ENCODE measurements around the gene CIAO1. TPM values are rescaled to one million over a fixed set of nuclear protein-coding genes. Genes with fewer than 3 reads are reported as not detected.
A peak's percentile ranks its signal among the peaks of the same experiment; 100 is the strongest.
"Not testable (repeated sequence)": the region's sequence is repeated elsewhere in the genome, so short reads cannot be mapped to it uniquely, and the experiment has no call there.

Gene CIAO1
- total RNA-seq, 3 donors from 2014 or later (not counting 1 experiment from before 2014, with no cell fraction given): 74.9 to 109 (median 106) TPM

DNA sequence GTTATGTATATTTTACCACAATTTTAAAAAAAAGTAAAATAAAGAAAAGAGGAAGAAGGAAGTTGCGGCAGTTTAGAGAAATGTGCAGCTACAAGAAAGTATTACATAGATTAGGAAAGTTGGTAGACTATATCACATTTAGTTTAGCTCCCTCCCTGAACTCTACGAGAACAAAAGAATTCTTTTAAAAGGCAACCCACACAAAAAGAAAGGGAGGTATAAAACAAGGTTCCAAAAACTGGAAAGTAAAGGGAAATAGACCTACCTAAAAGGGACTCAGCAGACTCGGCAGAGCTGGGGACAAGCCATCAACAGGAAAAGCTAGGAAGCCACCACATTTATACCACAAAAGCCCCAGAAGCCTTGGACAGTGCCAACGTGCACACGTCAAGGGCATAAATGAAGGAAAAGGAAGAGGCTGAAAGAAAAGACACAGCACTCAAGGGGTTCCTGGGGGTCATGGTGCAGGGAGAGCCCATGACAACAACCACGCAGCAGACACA lies 9.4 kb upstream of the CIAO1 start:
- Mint-ChIP-seq H3K27me3 (ENCODE audit: low read depth in 2 of 2) (no peaks in the 10 kb centered on the region), H3K4me3 (peak overlapping the region; percentile 52), H3K4me1 (peaks cover 40 to 51% of the 10 kb centered on the region in 2 donors), H3K27ac (peak overlapping the region; percentile 82 to 85), H3K9me3 (no peaks in the 10 kb centered on the region), H3K36me3 (no peaks in the 10 kb centered on the region)
- TF ChIP-seq, protein P1, sequence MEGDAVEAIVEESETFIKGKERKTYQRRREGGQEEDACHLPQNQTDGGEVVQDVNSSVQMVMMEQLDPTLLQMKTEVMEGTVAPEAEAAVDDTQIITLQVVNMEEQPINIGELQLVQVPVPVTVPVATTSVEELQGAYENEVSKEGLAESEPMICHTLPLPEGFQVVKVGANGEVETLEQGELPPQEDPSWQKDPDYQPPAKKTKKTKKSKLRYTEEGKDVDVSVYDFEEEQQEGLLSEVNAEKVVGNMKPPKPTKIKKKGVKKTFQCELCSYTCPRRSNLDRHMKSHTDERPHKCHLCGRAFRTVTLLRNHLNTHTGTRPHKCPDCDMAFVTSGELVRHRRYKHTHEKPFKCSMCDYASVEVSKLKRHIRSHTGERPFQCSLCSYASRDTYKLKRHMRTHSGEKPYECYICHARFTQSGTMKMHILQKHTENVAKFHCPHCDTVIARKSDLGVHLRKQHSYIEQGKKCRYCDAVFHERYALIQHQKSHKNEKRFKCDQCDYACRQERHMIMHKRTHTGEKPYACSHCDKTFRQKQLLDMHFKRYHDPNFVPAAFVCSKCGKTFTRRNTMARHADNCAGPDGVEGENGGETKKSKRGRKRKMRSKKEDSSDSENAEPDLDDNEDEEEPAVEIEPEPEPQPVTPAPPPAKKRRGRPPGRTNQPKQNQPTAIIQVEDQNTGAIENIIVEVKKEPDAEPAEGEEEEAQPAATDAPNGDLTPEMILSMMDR (IDR thresholded peaks at IDR 0.05): no peak
- Histone ChIP-seq H3K9me3 (ENCODE audit: control insufficient read depth, insufficient read depth, low read length) (no peaks in the 10 kb centered on the region), H3K27ac (ENCODE audit: low read length) (peak overlapping the region; percentile 54), H3K27me3 (ENCODE audit: control insufficient read depth, insufficient read depth, low read length) (no peaks in the 10 kb centered on the region), H3K36me3 (ENCODE audit: control insufficient read depth, insufficient read depth, low read length) (peaks cover 54% of the 10 kb centered on the region), H3K4me1 (ENCODE audit: control insufficient read depth, insufficient read depth, low read length) (peaks cover 56% of the 10 kb centered on the region), H3K4me3 (ENCODE audit: low read length) (no peak overlapping the region)
- ATAC-seq (no peak), DNase-seq (peak in 1 of 2 donors; percentile 23)
- 29% methylated on average over 3 of the region's 6 CpGs for WGBS (ENCODE audit: insufficient coverage)
- intact Hi-C loops (cut with micrococcal nuclease): no loop called here

DNA sequence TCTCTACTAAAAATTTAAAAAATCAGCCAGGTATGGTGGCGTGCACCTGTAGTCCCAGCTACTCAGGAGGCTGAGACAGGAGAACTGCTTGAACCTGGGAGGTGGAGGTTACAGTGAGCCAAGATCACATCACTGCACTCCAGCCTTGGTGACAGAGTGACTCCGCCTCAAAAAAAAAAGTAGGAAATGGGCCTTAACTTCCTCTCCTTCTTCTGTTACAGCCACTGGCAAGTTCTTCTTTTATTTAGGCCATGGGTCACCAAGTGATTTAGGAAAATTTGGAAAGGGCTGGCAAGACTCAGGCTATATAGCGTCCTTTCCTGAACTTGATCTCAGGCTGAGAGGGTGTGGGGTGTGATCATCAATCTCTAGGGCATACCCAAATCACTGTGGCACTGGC lies 8.3 kb upstream of the CIAO1 start:
- H3K4me3 ChIP-seq (ENCODE audit: low read length); H3K27me3 Mint-ChIP-seq (ENCODE audit: low read depth in 2 of 2); H3K36me3 Mint-ChIP-seq; H3K4me3 Mint-ChIP-seq; H3K27me3 ChIP-seq (ENCODE audit: control insufficient read depth, insufficient read depth, low read length); H3K9me3 ChIP-seq (ENCODE audit: control insufficient read depth, insufficient read depth, low read length); intact Hi-C loops (cut with micrococcal nuclease); ATAC-seq; H3K27ac ChIP-seq (ENCODE audit: low read length); H3K9me3 Mint-ChIP-seq; DNase-seq: not testable (repeated sequence)
- Mint-ChIP-seq H3K27ac (peak overlapping the region in 1 of 2 donors; percentile 85), H3K4me1 (peaks cover 40 to 51% of the 10 kb centered on the region in 2 donors)
- Histone ChIP-seq H3K4me1 (ENCODE audit: control insufficient read depth, insufficient read depth, low read length) (peaks cover 58% of the 10 kb centered on the region), H3K36me3 (ENCODE audit: control insufficient read depth, insufficient read depth, low read length) (peaks cover 43% of the 10 kb centered on the region)
- WGBS (ENCODE audit: insufficient coverage): 88% methylated on average over 2 of the region's 3 CpGs

DNA sequence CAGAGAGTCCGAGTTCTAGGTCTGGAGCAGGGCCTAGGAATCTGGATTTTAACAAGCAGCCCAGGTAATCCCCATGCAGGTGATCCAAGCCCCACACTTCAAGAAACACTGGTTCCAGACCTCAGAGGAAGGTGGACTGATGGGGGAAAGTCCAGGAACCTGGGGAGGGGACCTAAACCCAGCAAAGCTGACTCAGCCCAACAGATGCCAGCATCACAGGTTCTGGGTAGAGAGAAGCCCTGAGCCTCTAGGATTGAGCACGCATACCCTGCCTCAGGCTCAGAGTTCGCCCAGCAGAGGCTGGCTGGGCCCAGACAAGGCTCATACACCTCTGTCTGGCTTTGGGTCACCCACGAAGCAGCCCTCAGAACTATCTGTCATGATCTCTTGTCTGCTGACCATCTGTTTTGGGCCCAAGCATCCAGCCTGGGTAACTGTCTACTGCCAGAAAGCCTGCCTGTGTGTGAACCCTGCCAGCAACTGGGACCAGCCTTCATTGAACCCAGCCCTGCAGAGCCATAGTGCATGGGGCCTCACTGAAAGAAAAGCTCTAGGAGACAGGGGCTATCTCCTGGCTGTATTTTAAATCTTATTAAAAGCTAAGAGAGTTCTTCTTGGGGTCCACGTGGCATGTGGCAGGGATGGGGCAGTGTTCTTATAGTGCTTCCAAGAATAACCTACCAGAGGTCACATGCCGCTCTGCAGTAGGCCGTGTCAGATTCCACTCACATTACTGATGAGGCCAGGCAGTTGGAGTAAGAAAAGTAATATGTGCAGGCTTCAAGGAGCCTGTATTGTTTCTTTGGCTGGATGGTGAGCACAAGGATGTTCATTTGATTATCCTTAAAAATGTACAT lies 7.6 kb upstream of the CIAO1 start:
- Histone ChIP-seq H3K4me1 (ENCODE audit: control insufficient read depth, insufficient read depth, low read length) (peaks cover 58% of the 10 kb centered on the region), H3K9me3 (ENCODE audit: control insufficient read depth, insufficient read depth, low read length) (no peaks in the 10 kb centered on the region), H3K4me3 (ENCODE audit: low read length) (no peak overlapping the region), H3K36me3 (ENCODE audit: control insufficient read depth, insufficient read depth, low read length) (peaks cover 36% of the 10 kb centered on the region), H3K27ac (ENCODE audit: low read length) (no peak overlapping the region), H3K27me3 (ENCODE audit: control insufficient read depth, insufficient read depth, low read length) (no peaks in the 10 kb centered on the region)
- Mint-ChIP-seq H3K36me3 (no peaks in the 10 kb centered on the region), H3K27me3 (ENCODE audit: low read depth in 2 of 2) (no peaks in the 10 kb centered on the region), H3K9me3 (no peaks in the 10 kb centered on the region), H3K4me3 (no peak overlapping the region), H3K4me1 (peaks cover 40 to 51% of the 10 kb centered on the region in 2 donors), H3K27ac (peak overlapping the region; percentile 14 to 85)
- intact Hi-C loops (cut with micrococcal nuclease): no loop called here
- ATAC-seq (no peak), DNase-seq (no peak)
- WGBS (ENCODE audit: insufficient coverage): 88% methylated on average over 7 of the region's 7 CpGs
- TF ChIP-seq, protein P1 (IDR thresholded peaks at IDR 0.05): no peak

DNA sequence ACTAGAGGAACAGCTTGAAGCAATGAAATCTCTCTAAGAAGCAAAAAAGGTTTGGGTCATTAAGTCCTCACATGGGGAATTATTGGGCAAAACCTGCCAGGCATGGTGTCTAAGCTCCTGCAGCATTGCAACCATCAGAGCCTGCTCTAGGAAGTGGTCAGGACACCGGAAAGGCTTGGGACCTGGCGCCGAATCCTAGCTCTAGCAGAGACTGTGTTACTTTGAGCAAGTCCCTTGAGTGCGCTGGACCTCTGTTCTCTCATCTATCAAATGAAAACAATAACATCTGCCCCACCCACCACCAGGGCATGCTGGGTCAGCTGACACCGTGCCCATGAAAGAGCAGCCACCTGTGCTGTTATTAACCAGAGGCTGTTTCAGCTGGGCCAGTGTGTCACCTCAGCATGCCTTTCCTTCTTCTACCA lies 6.5 kb upstream of the CIAO1 start:
- Mint-ChIP-seq H3K36me3 (no peaks in the 10 kb centered on the region), H3K9me3 (no peaks in the 10 kb centered on the region), H3K4me1 (peaks cover 51% of the 10 kb centered on the region in 2 donors), H3K4me3 (no peak overlapping the region), H3K27me3 (ENCODE audit: low read depth in 2 of 2) (no peaks in the 10 kb centered on the region), H3K27ac (peak overlapping the region; percentile 62 to 84)
- ATAC-seq (no peak), DNase-seq (no peak)
- H3K4me3 ChIP-seq (ENCODE audit: low read length): no peak overlapping the region
- peaks cover 64% of the 10 kb centered on the region for H3K4me1 ChIP-seq (ENCODE audit: control insufficient read depth, insufficient read depth, low read length)
- 63% methylated on average over 5 of the region's 5 CpGs for WGBS (ENCODE audit: insufficient coverage)
- peak overlapping the region; percentile 19 for H3K27ac ChIP-seq (ENCODE audit: low read length)
- TF ChIP-seq, protein P1 (IDR thresholded peaks at IDR 0.05): no peak
- intact Hi-C loops (cut with micrococcal nuclease): no loop called here
- no peaks in the 10 kb centered on the region for H3K9me3 ChIP-seq (ENCODE audit: control insufficient read depth, insufficient read depth, low read length)
- H3K27me3 ChIP-seq (ENCODE audit: control insufficient read depth, insufficient read depth, low read length): no peaks in the 10 kb centered on the region
- H3K36me3 ChIP-seq (ENCODE audit: control insufficient read depth, insufficient read depth, low read length): peaks cover 28% of the 10 kb centered on the region

All from natural killer cell (primary cell).